Neural cell (in vitro differentiated cells): Measurements from ENCODE around the gene PPM1H. TPM values are rescaled to one million over a fixed set of nuclear protein-coding genes. Genes with fewer than 3 reads are reported as not detected.

Experiments used
- H2AFZ ChIP-seq: fragments of 200-600, 300-800 bp; sonication (generic), shearing (Covaris generic); 2 replicates; pipeline ENCODE4 v1.6.0; 2014; ENCODE audit warnings: low read depth, mild to moderate bottlenecking, antibody characterized with exemption, low read length, moderate library complexity
- H3F3A ChIP-seq: fragments of 200-600 bp; shearing (Covaris generic); 2 replicates; pipeline ENCODE4 v1.6.1; 2016; ENCODE audit warnings: mild to moderate bottlenecking, moderate library complexity, mixed read lengths, antibody characterized with exemption, low read length; ENCODE audit not compliant: insufficient read depth, poor library complexity, severe bottlenecking
- H3K27ac ChIP-seq: fragments of 200-600, 300-800 bp; sonication (generic), shearing (Covaris generic); 2 replicates; pipeline ENCODE4 v1.5.1; 2014; ENCODE audit warnings: mild to moderate bottlenecking, low read length, moderate library complexity
- H3K27me3 ChIP-seq: fragments of 300-800, 200-600 bp; sonication (generic), shearing (Covaris generic); 2 replicates; pipeline ENCODE4 v1.6.0; 2014; ENCODE audit warnings: mild to moderate bottlenecking, low read depth, low read length, moderate library complexity; ENCODE audit not compliant: insufficient read depth
- H3K36me3 ChIP-seq: fragments of 300-800, 200-600 bp; sonication (generic), shearing (Covaris generic); 2 replicates; pipeline ENCODE4 v1.5.1; 2014; ENCODE audit warnings: mild to moderate bottlenecking, antibody characterized with exemption, low read length, moderate library complexity; ENCODE audit not compliant: insufficient read depth
- H3K4me2 ChIP-seq: fragments of 300-800, 200-600 bp; sonication (generic), shearing (Covaris generic); 2 replicates; pipeline ENCODE4 v1.6.0; 2014; ENCODE audit warnings: mild to moderate bottlenecking, low read length
- H3K4me3 ChIP-seq: fragments of 300-800, 200-600 bp; sonication (generic), shearing (Covaris generic); 2 replicates; pipeline ENCODE4 v1.5.1; 2014; ENCODE audit warnings: mild to moderate bottlenecking, low read length, moderate library complexity
- H3K79me2 ChIP-seq: fragments of 200-600 bp; shearing (Covaris generic); replicated peaks from 2 replicates; pipeline ENCODE4 v1.6.0; 2014; ENCODE audit warnings: mild to moderate bottlenecking, low read length, moderate library complexity; ENCODE audit not compliant: insufficient read depth
- H3K9ac ChIP-seq: fragments of 300-800, 200-600 bp; sonication (generic), shearing (Covaris generic); 2 replicates; pipeline ENCODE4 v1.6.1; 2016; ENCODE audit warnings: mild to moderate bottlenecking, low read length, mixed read lengths
- H3K9me2 ChIP-seq: fragments of 200-600 bp; shearing (Covaris generic); 2 replicates; pipeline ENCODE4 v1.6.1; 2016; ENCODE audit warnings: mild to moderate bottlenecking, low read length, mixed read lengths; ENCODE audit not compliant: insufficient read depth
- H3K9me3 ChIP-seq: fragments of 200-600, 300-800 bp; sonication (generic), shearing (Covaris generic); 2 replicates; pipeline ENCODE4 v1.6.1; 2016; ENCODE audit warnings: mild to moderate bottlenecking, mixed run types, low read length, moderate library complexity, mixed read lengths
- H4K20me1 ChIP-seq: fragments of 200-600 bp; shearing (Covaris generic); 2 replicates; pipeline ENCODE4 v1.6.1; 2016; ENCODE audit warnings: mild to moderate bottlenecking, mixed run types; ENCODE audit not compliant: insufficient read depth
- CTCF ChIP-seq: fragments of 450-650 bp; IDR thresholded peaks from 2 replicates; pipeline ENCODE4 v1.5.1; 2014; ENCODE audit warnings: antibody characterized with exemption, mild to moderate bottlenecking, moderate library complexity; ENCODE audit not compliant: poor library complexity, severe bottlenecking
- EP300 ChIP-seq: fragments of 450-650 bp; conservative IDR thresholded peaks from 2 replicates; pipeline ENCODE4 v1.6.1; 2014; ENCODE audit warnings: antibody characterized with exemption, mild to moderate bottlenecking, moderate library complexity; ENCODE audit not compliant: poor library complexity, severe bottlenecking
- EZH2 ChIP-seq: fragments of 200-600, 300-800 bp; shearing (Covaris generic), sonication (generic); IDR thresholded peaks from 2 replicates; pipeline ENCODE4 v1.6.1; 2014; ENCODE audit warnings: antibody characterized with exemption, low read length, borderline replicate concordance, mild to moderate bottlenecking; ENCODE audit not compliant: insufficient read depth, poor library complexity, severe bottlenecking
- MXI1 ChIP-seq: fragments of 450-650 bp; conservative IDR thresholded peaks from 2 replicates; pipeline ENCODE4 v1.6.1; 2014; ENCODE audit warnings: antibody characterized with exemption, mild to moderate bottlenecking; ENCODE audit not compliant: poor library complexity, severe bottlenecking
- POLR2AphosphoS5 ChIP-seq: IDR thresholded peaks from 2 replicates; pipeline ENCODE4 v1.6.1; 2012
- RAD21 ChIP-seq: fragments of 450-650 bp; conservative IDR thresholded peaks from 2 replicates; pipeline ENCODE4 v1.6.1; 2014; ENCODE audit warnings: antibody characterized with exemption, mild to moderate bottlenecking, moderate library complexity
- SMC3 ChIP-seq: fragments of 450-650 bp; conservative IDR thresholded peaks from 2 replicates; pipeline ENCODE4 v1.6.1; 2014; ENCODE audit warnings: antibody characterized with exemption, mild to moderate bottlenecking, moderate library complexity; ENCODE audit not compliant: poor library complexity
- TAF1 ChIP-seq: IDR thresholded peaks from 2 replicates; pipeline ENCODE4 v1.6.1; 2012; ENCODE audit warnings: low read depth
- polyA plus RNA-seq: library from polyadenylated mRNA; depleted of rRNA; stranded (reverse); fragments of >200 nt; gene quantifications from 2 replicates; pipeline ENCODE4 v1.2.3, GENCODE V29; 2014
- TF ChIP-seq, protein P1 (sequence below): IDR thresholded peaks from 2 replicates; pipeline ENCODE4 v1.6.1; 2012; ENCODE audit warnings: borderline replicate concordance

The PPM1H gene
- polyA plus RNA-seq, 1 donor from 2014 or later, result 3.9 TPM

- H3K9me2 ChIP-seq, result no peaks in the 10 kb centered on the region
- H4K20me1 ChIP-seq, result no peaks in the 10 kb centered on the region
- H3K27me3 ChIP-seq, result no peaks in the 10 kb centered on the region
- no peak overlapping the region for H3K4me2 ChIP-seq
- no peaks in the 10 kb centered on the region for H3K9me3 ChIP-seq
- no peaks in the 10 kb centered on the region for H3K79me2 ChIP-seq
- H3K36me3 ChIP-seq, result no peaks in the 10 kb centered on the region
- no peak overlapping the region for H3K27ac ChIP-seq
- no peak overlapping the region for H3K4me3 ChIP-seq
- H2AFZ ChIP-seq, result no peak overlapping the region
- H3F3A ChIP-seq, result no peaks in the 10 kb centered on the region
- no peak overlapping the region for H3K9ac ChIP-seq
- no peak for TF ChIP-seq POLR2AphosphoS5
- TF ChIP-seq RAD21, result no peak
Measured at GRCh38 chr12:62776997-62777396, 158.0 kb downstream of the PPM1H start.

DNA sequence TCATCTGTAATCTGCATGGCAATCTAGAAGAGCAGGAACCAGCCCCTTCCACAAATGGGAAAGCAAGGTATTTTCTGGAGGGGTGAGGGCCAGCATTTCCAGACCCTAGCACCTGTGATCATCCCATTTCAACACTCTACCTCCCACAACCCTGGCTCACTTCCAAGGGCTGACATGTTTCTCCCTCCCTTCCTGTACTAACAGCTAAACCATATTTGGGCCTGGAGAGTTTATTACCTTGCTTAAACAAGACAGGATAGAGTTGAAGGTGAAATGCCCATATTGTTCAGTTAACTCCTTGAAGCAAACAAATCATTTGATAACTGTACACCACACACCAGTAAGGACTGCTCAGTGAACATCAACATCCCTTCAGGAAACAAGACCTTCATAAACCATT is 158.4 kb downstream of the PPM1H start:
- no peaks in the 10 kb centered on the region for H3K36me3 ChIP-seq
- H3K79me2 ChIP-seq, result no peaks in the 10 kb centered on the region
- no peak overlapping the region for H3K27ac ChIP-seq
- no peak overlapping the region for H3K4me3 ChIP-seq
- no peaks in the 10 kb centered on the region for H3K9me3 ChIP-seq
- H3K9me2 ChIP-seq, result no peaks in the 10 kb centered on the region
- H3F3A ChIP-seq, result no peaks in the 10 kb centered on the region
- no peaks in the 10 kb centered on the region for H3K27me3 ChIP-seq
- no peaks in the 10 kb centered on the region for H4K20me1 ChIP-seq
- H2AFZ ChIP-seq, result no peak overlapping the region
- no peak overlapping the region for H3K4me2 ChIP-seq
- TF ChIP-seq EP300 (no peak), MXI1 (no peak), RAD21 (no peak), CTCF (no peak), SMC3 (no peak), TAF1 (no peak), EZH2 (no peak), POLR2AphosphoS5 (no peak)
- TF ChIP-seq, protein P1, sequence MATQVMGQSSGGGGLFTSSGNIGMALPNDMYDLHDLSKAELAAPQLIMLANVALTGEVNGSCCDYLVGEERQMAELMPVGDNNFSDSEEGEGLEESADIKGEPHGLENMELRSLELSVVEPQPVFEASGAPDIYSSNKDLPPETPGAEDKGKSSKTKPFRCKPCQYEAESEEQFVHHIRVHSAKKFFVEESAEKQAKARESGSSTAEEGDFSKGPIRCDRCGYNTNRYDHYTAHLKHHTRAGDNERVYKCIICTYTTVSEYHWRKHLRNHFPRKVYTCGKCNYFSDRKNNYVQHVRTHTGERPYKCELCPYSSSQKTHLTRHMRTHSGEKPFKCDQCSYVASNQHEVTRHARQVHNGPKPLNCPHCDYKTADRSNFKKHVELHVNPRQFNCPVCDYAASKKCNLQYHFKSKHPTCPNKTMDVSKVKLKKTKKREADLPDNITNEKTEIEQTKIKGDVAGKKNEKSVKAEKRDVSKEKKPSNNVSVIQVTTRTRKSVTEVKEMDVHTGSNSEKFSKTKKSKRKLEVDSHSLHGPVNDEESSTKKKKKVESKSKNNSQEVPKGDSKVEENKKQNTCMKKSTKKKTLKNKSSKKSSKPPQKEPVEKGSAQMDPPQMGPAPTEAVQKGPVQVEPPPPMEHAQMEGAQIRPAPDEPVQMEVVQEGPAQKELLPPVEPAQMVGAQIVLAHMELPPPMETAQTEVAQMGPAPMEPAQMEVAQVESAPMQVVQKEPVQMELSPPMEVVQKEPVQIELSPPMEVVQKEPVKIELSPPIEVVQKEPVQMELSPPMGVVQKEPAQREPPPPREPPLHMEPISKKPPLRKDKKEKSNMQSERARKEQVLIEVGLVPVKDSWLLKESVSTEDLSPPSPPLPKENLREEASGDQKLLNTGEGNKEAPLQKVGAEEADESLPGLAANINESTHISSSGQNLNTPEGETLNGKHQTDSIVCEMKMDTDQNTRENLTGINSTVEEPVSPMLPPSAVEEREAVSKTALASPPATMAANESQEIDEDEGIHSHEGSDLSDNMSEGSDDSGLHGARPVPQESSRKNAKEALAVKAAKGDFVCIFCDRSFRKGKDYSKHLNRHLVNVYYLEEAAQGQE, result no peak
- no peak overlapping the region for H3K9ac ChIP-seq

DNA sequence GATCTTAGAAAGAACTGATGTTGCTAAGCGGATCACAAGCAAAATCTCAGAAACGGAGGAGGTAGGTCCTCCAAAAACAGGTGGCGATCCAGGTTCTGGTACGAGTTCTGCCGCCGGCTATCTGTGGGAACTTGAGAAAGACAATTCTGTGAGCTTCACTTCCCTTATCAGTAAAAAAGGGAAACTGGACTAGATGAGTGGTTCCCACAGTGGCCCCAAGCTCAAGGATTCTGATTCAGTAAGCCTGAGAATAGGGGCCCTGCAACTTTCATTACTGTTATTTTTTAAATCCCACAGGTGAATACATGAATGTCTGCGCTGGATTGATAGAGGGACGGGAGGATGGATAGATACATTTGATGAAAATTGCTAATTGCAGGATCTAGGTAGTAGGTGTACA is 160.2 kb downstream of the PPM1H start:
- Histone ChIP-seq H3K4me2 (no peak overlapping the region), H3K27me3 (no peaks in the 10 kb centered on the region), H3K9ac (no peak overlapping the region), H3K9me3 (no peaks in the 10 kb centered on the region), H3K79me2 (no peaks in the 10 kb centered on the region), H3K4me3 (no peak overlapping the region), H4K20me1 (no peaks in the 10 kb centered on the region), H3K27ac (no peak overlapping the region), H3K36me3 (no peaks in the 10 kb centered on the region), H3K9me2 (no peaks in the 10 kb centered on the region), H3F3A (no peaks in the 10 kb centered on the region), H2AFZ (no peak overlapping the region)
- TF ChIP-seq EP300, result no peak
- TF ChIP-seq POLR2AphosphoS5, result no peak
- TF ChIP-seq EZH2, result no peak
- no peak for TF ChIP-seq CTCF
- TF ChIP-seq, protein P1, result no peak
- no peak for TF ChIP-seq RAD21
- no peak for TF ChIP-seq TAF1
- no peak for TF ChIP-seq MXI1
- TF ChIP-seq SMC3, result no peak
